Measurements from ENCODE around the gene ACRBP.

ACRBP gene

DNA sequence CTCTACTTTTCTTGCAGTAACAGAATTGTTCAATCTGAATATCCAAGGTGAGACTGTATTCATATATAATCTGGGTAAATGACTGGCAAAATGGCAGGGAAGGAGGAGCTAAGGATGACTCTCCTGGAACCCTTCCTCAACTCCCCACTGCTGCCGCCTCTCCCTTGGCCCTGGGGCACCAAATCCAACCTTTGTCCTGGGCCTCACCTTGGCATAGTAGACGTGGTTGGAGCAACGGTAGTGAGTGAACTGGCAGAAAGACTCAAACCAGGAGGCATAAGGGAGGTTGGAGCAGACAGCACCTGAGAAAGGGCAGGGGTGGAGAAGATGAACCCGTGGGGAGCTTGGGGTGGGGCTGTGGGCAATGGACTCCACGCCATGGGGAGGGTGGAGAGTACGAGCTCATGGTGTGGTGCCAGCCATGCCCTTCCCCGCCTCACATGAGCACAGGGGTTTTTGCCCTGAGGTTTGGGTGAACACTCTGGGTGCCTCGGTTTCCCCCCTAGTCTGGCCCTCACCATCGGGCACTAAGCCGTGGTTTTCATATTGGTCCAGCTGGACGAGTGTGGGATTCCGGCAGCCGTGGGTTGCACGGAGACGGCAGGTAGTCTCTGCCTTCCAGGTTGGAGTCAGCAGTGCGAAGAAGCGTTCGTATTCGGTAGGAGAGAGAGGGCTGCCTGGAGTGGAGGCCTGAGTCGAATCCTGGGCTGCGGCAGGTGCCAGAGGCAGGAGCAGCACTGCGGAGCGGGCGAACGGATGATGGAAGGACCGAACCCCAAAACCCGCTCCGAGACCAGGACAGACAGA, 753 bp downstream of the ACRBP start:
- DNase-seq (ENCODE audit: low spot score): no peak

GRCh38 chr12:6644903-6645302, 2.3 kb downstream of the ACRBP start:
- DNase-seq (ENCODE audit: low spot score): no peak

DNA sequence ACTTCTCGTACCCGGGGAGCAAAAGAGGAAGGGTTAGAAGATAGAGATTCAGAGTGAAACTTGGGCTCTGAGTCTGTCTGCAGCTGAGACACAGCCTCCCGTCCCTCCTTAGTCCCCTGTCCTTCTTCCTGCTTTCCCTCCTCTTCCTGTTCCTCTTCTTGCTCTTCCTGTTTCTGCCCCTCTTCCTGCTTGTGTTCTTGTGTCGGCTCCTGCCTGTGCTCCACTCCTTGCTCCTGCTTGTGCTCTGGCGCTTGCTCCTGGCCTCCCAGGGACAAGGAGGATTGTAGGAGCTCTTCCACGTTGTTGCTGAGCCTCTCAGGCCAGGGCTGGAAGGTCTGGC, 3.0 kb downstream of the ACRBP start:
- no peak for DNase-seq (ENCODE audit: low spot score)

GRCh38 chr12:6643569-6644256, 3.5 kb downstream of the ACRBP start:
- DNase-seq (ENCODE audit: low spot score): no peak

- no peak for DNase-seq (ENCODE audit: low spot score)
Observed at GRCh38 chr12:6641131-6641530, 6.1 kb downstream of the ACRBP start.

GRCh38 chr12:6640497-6640896, 6.7 kb downstream of the ACRBP start:
- no peak for DNase-seq (ENCODE audit: low spot score)

GRCh38 chr12:6639151-6639801, 8.0 kb downstream of the ACRBP start:
- no peak for DNase-seq (ENCODE audit: low spot score)

GRCh38 chr12:6638305-6638704, 8.9 kb downstream of the ACRBP start:
- DNase-seq (ENCODE audit: low spot score): no peak

- peak; percentile 53 for DNase-seq (ENCODE audit: low spot score)
Observed at GRCh38 chr12:6635856-6636531, 11.2 kb downstream of the ACRBP start, which contains the start of gene LPAR5. TSS of gene LPAR5 (minus strand) at chr12:6635959. CDS start at chr12:6621248, 14,711 bp downstream.

DNA sequence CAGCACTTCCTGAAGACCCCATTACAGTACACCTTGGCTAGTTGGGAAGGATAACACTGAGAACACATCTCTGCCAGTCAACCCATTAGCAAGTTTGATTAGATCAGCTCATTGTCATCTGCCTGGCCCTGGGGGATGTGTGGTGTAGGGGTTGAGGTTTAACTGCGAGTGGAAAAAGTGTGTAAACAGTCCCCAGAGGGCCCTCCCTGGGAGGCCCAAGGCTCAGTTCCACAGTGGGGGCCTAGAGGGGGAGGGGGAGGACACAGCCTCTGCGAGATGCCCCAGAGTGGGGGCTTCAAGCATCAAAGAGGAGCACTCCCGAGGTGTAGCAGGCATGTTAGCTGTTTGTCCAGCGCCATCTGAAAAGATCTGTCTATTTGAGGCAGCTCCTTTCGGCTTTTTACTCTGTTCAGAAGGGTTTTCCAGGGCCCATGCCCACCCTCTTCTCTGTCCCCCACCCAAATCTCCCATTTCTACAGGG, 11.8 kb downstream of the ACRBP start:
- DNase-seq (ENCODE audit: low spot score): no peak

GRCh38 chr12:6632026-6632983, 14.9 kb downstream of the ACRBP start:
- DNase-seq (ENCODE audit: low spot score): peak; percentile 15

DNA sequence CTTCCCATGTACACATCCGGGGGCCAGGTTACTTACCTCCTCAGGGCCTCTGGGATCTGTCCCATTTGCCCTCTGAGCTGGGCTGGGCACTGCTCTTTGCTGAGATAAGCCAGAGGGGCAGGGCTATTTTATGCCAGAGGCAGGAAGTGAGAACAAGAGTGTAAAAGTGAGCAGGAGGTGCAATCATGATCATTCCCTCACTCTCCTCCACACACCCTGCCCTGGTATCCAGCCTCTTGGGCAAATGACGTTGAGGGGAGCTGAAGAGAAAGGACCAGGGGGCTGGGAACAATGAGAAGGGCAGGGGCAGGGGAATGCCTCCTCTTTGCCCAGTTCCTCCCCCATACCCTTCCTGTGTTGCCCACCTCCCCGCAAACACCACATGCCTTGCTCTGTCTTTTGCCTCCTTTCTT, 15.7 kb downstream of the ACRBP start:
- DNase-seq (ENCODE audit: low spot score): no peak

DNA sequence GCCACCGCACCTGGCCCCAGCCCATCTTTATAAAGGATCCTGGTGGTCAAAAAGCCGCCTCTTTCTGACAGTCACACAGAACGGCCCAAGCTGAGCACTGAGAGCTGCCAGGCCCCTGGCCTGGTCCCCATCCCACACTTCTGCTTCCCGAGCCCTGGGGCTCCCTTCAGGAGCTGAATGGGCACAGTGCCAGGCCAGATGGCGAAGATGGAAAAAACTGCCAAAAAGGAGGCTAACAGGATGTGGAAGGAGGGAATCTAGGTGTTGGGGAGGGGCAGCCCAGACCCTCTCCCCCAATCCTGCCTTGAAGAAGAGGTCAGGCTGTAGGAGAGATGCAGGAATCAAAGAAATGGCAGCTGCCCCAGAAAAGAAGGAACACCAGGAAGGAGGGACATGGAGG, 16.5 kb downstream of the ACRBP start:
- DNase-seq (ENCODE audit: low spot score): no peak

DNA sequence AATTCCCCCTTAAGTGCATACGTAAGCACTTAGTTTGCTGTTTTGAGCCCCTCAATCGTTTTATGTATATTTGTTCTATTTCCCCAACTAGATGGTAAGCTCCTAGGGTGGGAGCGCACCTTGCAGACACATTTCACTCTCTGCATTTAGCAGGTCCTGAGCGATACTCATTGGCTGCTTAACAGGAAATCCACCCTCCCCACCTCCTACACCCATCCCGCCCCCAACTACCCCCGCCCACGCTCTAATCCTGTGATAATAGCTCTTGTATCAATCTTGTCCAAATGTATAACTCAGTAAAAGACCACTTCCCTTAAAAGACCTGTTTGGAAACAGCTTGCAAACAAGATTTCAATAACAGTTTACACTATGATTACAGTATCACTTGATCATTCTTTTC, 19.6 kb downstream of the ACRBP start:
- no peak for DNase-seq (ENCODE audit: low spot score)

- no peak for DNase-seq (ENCODE audit: low spot score)
Observed at GRCh38 chr12:6626654-6627283, 20.5 kb downstream of the ACRBP start.

GRCh38 chr12:6620885-6621274, 26.4 kb downstream of the ACRBP start:
- DNase-seq (ENCODE audit: low spot score): no peak

GRCh38 chr12:6620137-6620884, 26.9 kb downstream of the ACRBP start:
- DNase-seq (ENCODE audit: low spot score): peak; percentile 53

GRCh38 chr12:6618483-6619225, 28.6 kb downstream of the ACRBP start:
- no peak for DNase-seq (ENCODE audit: low spot score)

- DNase-seq (ENCODE audit: low spot score): no peak
Observed at GRCh38 chr12:6615802-6616201, 31.4 kb downstream of the ACRBP start.

Measured in kidney tubule cell (primary cell).